Endodermal cell (in vitro differentiated cells): ENCODE data around the gene PRR16. TPM values are rescaled to one million over a fixed set of nuclear protein-coding genes. Genes with fewer than 3 reads are reported as not detected.

Source experiments
- DNase-seq: peaks from one replicate; pipeline ENCODE4 v3.0.0-alpha.2; 2017
- H3K27ac ChIP-seq: 2 replicates; pipeline ENCODE4 v1.5.1; 2013; ENCODE audit warnings: mild to moderate bottlenecking, low read depth, low read length, moderate library complexity
- H3K27me3 ChIP-seq: 2 replicates; pipeline ENCODE4 v1.6.1; 2013; ENCODE audit warnings: mild to moderate bottlenecking, low read length, moderate library complexity; ENCODE audit not compliant: insufficient read depth, control insufficient read depth, poor library complexity, severe bottlenecking
- H3K36me3 ChIP-seq: 2 replicates; pipeline ENCODE4 v1.7.0; 2013; ENCODE audit warnings: mild to moderate bottlenecking, low read length, moderate library complexity; ENCODE audit not compliant: control insufficient read depth, insufficient read depth
- H3K4me1 ChIP-seq: one replicate; pipeline ENCODE4 v1.7.0; 2013; ENCODE audit warnings: low read length; ENCODE audit not compliant: control insufficient read depth, insufficient read depth
- H3K4me3 ChIP-seq: 2 replicates; pipeline ENCODE4 v1.5.1; 2013; ENCODE audit warnings: mild to moderate bottlenecking, low read length, moderate library complexity
- H3K9ac ChIP-seq: 2 replicates; pipeline ENCODE4 v1.6.1; 2013; ENCODE audit warnings: mild to moderate bottlenecking, low read length, moderate library complexity; ENCODE audit not compliant: poor library complexity, severe bottlenecking; ENCODE audit errors: extremely low read depth
- H3K9me3 ChIP-seq: 2 replicates; pipeline ENCODE4 v1.6.1; 2013; ENCODE audit warnings: mild to moderate bottlenecking, low read length, moderate library complexity; ENCODE audit not compliant: control insufficient read depth
- H3K27ac Mint-ChIP-seq: 2 replicates; pipeline ENCODE4 v1.8.0; 2020; ENCODE audit warnings: mixed read lengths
- H3K27me3 Mint-ChIP-seq: 2 replicates; pipeline ENCODE4 v1.8.0; 2021; ENCODE audit warnings: mild to moderate bottlenecking, mixed read lengths; ENCODE audit not compliant: insufficient read depth
- H3K36me3 Mint-ChIP-seq: 2 replicates; pipeline ENCODE4 v1.8.0; 2020; ENCODE audit warnings: low read depth, mixed read lengths
- H3K4me1 Mint-ChIP-seq: 2 replicates; pipeline ENCODE4 v1.8.0; 2020; ENCODE audit warnings: mixed read lengths
- H3K4me3 Mint-ChIP-seq: 2 replicates; pipeline ENCODE4 v1.8.0; 2020; ENCODE audit warnings: mild to moderate bottlenecking, moderate library complexity, mixed read lengths
- H3K9me3 Mint-ChIP-seq: 2 replicates; pipeline ENCODE4 v1.8.0; 2020; ENCODE audit warnings: mild to moderate bottlenecking, mixed read lengths
- CTCF ChIP-seq: fragments of 200-600 bp; sonication (generic); conservative IDR thresholded peaks from 2 replicates; pipeline ENCODE4 v1.5.0; 2021; ENCODE audit warnings: antibody characterized with exemption, mild to moderate bottlenecking
- WGBS, 2 experiments: methylation state at CpG; one replicate each; pipeline versions ENCODE4 v1.1.5 to v1.1.7; 2013; ENCODE audit warnings: missing lambda C conversion rate in 2 of 2, mixed read lengths in 1 of 2; ENCODE audit not compliant: insufficient coverage in 1 of 2, insufficient read length in 1 of 2; 5-methylcytosine and 5-hydroxymethylcytosine counted together
- total RNA-seq, 2 donors: library from RNA; stranded (reverse); fragmentation: NEBNext Ultra II Directional in 1 of 2; extraction: Animal tissue kit (Norgen Biotek cat#: 25700) in 1 of 2; gene quantifications; 2 replicates in 1 of 2; 3 replicates in 1 of 2; pipeline ENCODE4 v1.2.1, GENCODE V29; 2021

PRR16 gene
- total RNA-seq, 2 donors from 2014 or later, result 0.53 to 0.64 TPM

GRCh38 chr5:120535900-120536299, 71.8 kb downstream of the PRR16 start:
- Histone ChIP-seq H3K9me3 (no peaks in the 10 kb centered on the region), H3K4me3 (no peak overlapping the region), H3K4me1 (no peaks in the 10 kb centered on the region), H3K27ac (no peak overlapping the region), H3K27me3 (no peaks in the 10 kb centered on the region), H3K36me3 (no peaks in the 10 kb centered on the region), H3K9ac (no peak overlapping the region)
- no peaks in the 10 kb centered on the region for H3K9me3 Mint-ChIP-seq
- no CpG with 5 or more reads among the region's 1 CpG for WGBS, 2 experiments
- H3K36me3 Mint-ChIP-seq, result no peaks in the 10 kb centered on the region
- DNase-seq, result no peak
- no peaks in the 10 kb centered on the region for H3K27me3 Mint-ChIP-seq
- no peak overlapping the region for H3K27ac Mint-ChIP-seq
- no peak for TF ChIP-seq CTCF
- H3K4me1 Mint-ChIP-seq, result peaks cover 11% of the 10 kb centered on the region
- H3K4me3 Mint-ChIP-seq, result no peak overlapping the region

- no peak overlapping the region for H3K4me3 ChIP-seq
- WGBS, 2 experiments, result 82% methylated on average over 1 of the region's 2 CpGs; no CpG with 5 or more reads in 1 of the 2 experiments
- Mint-ChIP-seq H3K27ac (no peak overlapping the region), H3K4me3 (no peak overlapping the region), H3K27me3 (no peaks in the 10 kb centered on the region), H3K4me1 (peaks cover 3% of the 10 kb centered on the region), H3K9me3 (no peaks in the 10 kb centered on the region), H3K36me3 (no peaks in the 10 kb centered on the region)
- no peak overlapping the region for H3K27ac ChIP-seq
- DNase-seq, result no peak
- no peak for TF ChIP-seq CTCF
- H3K9ac ChIP-seq, result no peak overlapping the region
- no peaks in the 10 kb centered on the region for H3K9me3 ChIP-seq
- no peaks in the 10 kb centered on the region for H3K27me3 ChIP-seq
- H3K4me1 ChIP-seq, result no peaks in the 10 kb centered on the region
- no peaks in the 10 kb centered on the region for H3K36me3 ChIP-seq
Measured at GRCh38 chr5:120538149-120538548, 74.0 kb downstream of the PRR16 start.

GRCh38 chr5:120538644-120539043, 74.5 kb downstream of the PRR16 start:
- H3K27ac ChIP-seq, result no peak overlapping the region
- Mint-ChIP-seq H3K36me3 (no peaks in the 10 kb centered on the region), H3K27me3 (no peaks in the 10 kb centered on the region), H3K27ac (no peak overlapping the region), H3K4me1 (no peaks in the 10 kb centered on the region), H3K9me3 (no peaks in the 10 kb centered on the region), H3K4me3 (no peak overlapping the region)
- no peak for DNase-seq
- TF ChIP-seq CTCF, result no peak
- H3K27me3 ChIP-seq, result no peaks in the 10 kb centered on the region
- no peak overlapping the region for H3K9ac ChIP-seq
- H3K4me1 ChIP-seq, result no peaks in the 10 kb centered on the region
- no peaks in the 10 kb centered on the region for H3K9me3 ChIP-seq
- no peaks in the 10 kb centered on the region for H3K36me3 ChIP-seq
- no peak overlapping the region for H3K4me3 ChIP-seq
- WGBS, 2 experiments, result 90 to 93% methylated on average over 2 of the region's 2 CpGs
